ENCODE data around the gene ADAMTSL2.

- no peak for TF ChIP-seq MAX (CRISPR knock-in tag; IDR thresholded peaks at IDR 0.05)
- no peak for TF ChIP-seq CTCF (IDR thresholded peaks at IDR 0.05)
- TF ChIP-seq ZNF263 (CRISPR knock-in tag; IDR thresholded peaks at IDR 0.05; ENCODE audit: low read depth) = no peak; the same call in 1 of the 2 replicates
- no peak for TF ChIP-seq NFYB (CRISPR knock-in tag; conservative IDR thresholded peaks at IDR 0.05; ENCODE audit: low read depth)
- TF ChIP-seq JUN (CRISPR knock-in tag; IDR thresholded peaks at IDR 0.05) = no peak
- TF ChIP-seq IRF1 (CRISPR knock-in tag; IDR thresholded peaks at IDR 0.05) = no peak
- no peak for TF ChIP-seq FOXK1 (CRISPR knock-in tag; IDR thresholded peaks at IDR 0.05)
- TF ChIP-seq HMGXB4 (CRISPR knock-in tag; IDR thresholded peaks at IDR 0.05) = no peak
- no peak for TF ChIP-seq PREB (CRISPR knock-in tag; IDR thresholded peaks at IDR 0.05; ENCODE audit: borderline replicate concordance)
- no peak for TF ChIP-seq ATF1 (CRISPR knock-in tag; IDR thresholded peaks at IDR 0.05)
- TF ChIP-seq ETV6 (CRISPR knock-in tag; IDR thresholded peaks at IDR 0.05) = no peak
Observed at GRCh38 chr9:133490201-133490681, 44.3 kb upstream of the ADAMTSL2 start.
